Measurements from ENCODE around the gene TBCD.

Gene TBCD

GRCh38 chr17:82880620-82881323 is 128.9 kb downstream of the TBCD start:
- ATAC-seq (ENCODE audit: low read depth) (no peak), DNase-seq (ENCODE audit: low spot score) (no peak)
- TF ChIP-seq CTCF (IDR thresholded peaks at IDR 0.05; ENCODE audit: poor library complexity, severe bottlenecking): no peak
- no peak overlapping the region for H3K27ac ChIP-seq (ENCODE audit: poor library complexity, severe bottlenecking)
- no peaks in the 10 kb centered on the region for H3K9me3 ChIP-seq (ENCODE audit: severe bottlenecking)
- no peaks in the 10 kb centered on the region for H3K36me3 ChIP-seq (ENCODE audit: low read depth)
- no peak overlapping the region for H3K4me3 ChIP-seq (ENCODE audit: severe bottlenecking)
- no peaks in the 10 kb centered on the region for H3K27me3 ChIP-seq (ENCODE audit: insufficient read depth, poor library complexity, severe bottlenecking)
- H3K4me1 ChIP-seq (ENCODE audit: insufficient read depth, poor library complexity, severe bottlenecking): peaks cover 25% of the 10 kb centered on the region

- no peak overlapping the region for H3K4me3 ChIP-seq (ENCODE audit: severe bottlenecking)
- no peak for TF ChIP-seq CTCF (IDR thresholded peaks at IDR 0.05; ENCODE audit: poor library complexity, severe bottlenecking)
- H3K36me3 ChIP-seq (ENCODE audit: low read depth): no peaks in the 10 kb centered on the region
- H3K27ac ChIP-seq (ENCODE audit: poor library complexity, severe bottlenecking): no peak overlapping the region
- H3K9me3 ChIP-seq (ENCODE audit: severe bottlenecking): no peaks in the 10 kb centered on the region
- H3K4me1 ChIP-seq (ENCODE audit: insufficient read depth, poor library complexity, severe bottlenecking): peaks cover 22% of the 10 kb centered on the region
- no peaks in the 10 kb centered on the region for H3K27me3 ChIP-seq (ENCODE audit: insufficient read depth, poor library complexity, severe bottlenecking)
- ATAC-seq (ENCODE audit: low read depth) (no peak), DNase-seq (ENCODE audit: low spot score) (no peak)
Measured at GRCh38 chr17:82881324-82881823, 129.5 kb downstream of the TBCD start.

- TF ChIP-seq CTCF (IDR thresholded peaks at IDR 0.05; ENCODE audit: poor library complexity, severe bottlenecking): no peak
- no peak overlapping the region for H3K27ac ChIP-seq (ENCODE audit: poor library complexity, severe bottlenecking)
- no peaks in the 10 kb centered on the region for H3K36me3 ChIP-seq (ENCODE audit: low read depth)
- H3K9me3 ChIP-seq (ENCODE audit: severe bottlenecking): no peaks in the 10 kb centered on the region
- H3K4me1 ChIP-seq (ENCODE audit: insufficient read depth, poor library complexity, severe bottlenecking): peaks cover 15% of the 10 kb centered on the region
- DNase-seq (ENCODE audit: low spot score) (no peak), ATAC-seq (ENCODE audit: low read depth) (no peak)
- H3K27me3 ChIP-seq (ENCODE audit: insufficient read depth, poor library complexity, severe bottlenecking): no peaks in the 10 kb centered on the region
- no peak overlapping the region for H3K4me3 ChIP-seq (ENCODE audit: severe bottlenecking)
Measured at GRCh38 chr17:82881900-82882714, 130.2 kb downstream of the TBCD start.

GRCh38 chr17:82882715-82883418 is 131.0 kb downstream of the TBCD start:
- Histone ChIP-seq H3K27ac (ENCODE audit: poor library complexity, severe bottlenecking) (no peak overlapping the region), H3K4me1 (ENCODE audit: insufficient read depth, poor library complexity, severe bottlenecking) (peaks cover 9% of the 10 kb centered on the region), H3K27me3 (ENCODE audit: insufficient read depth, poor library complexity, severe bottlenecking) (no peaks in the 10 kb centered on the region)

More at GRCh38 chr17:82882715-82883418, 131.0 kb downstream of the TBCD start:
- Histone ChIP-seq H3K36me3 (ENCODE audit: low read depth) (no peaks in the 10 kb centered on the region), H3K9me3 (ENCODE audit: severe bottlenecking) (no peaks in the 10 kb centered on the region), H3K4me3 (ENCODE audit: severe bottlenecking) (no peak overlapping the region)
- DNase-seq (ENCODE audit: low spot score): no peak
- ATAC-seq (ENCODE audit: low read depth): peak; percentile 20; the same call in 1 of the 3 replicates
- TF ChIP-seq CTCF (IDR thresholded peaks at IDR 0.05; ENCODE audit: poor library complexity, severe bottlenecking): no peak

All from RWPE2 (cell line).